Activated T-cell treated with anti-CD3 and anti-CD28 coated beads, Interleukin-2, amount 50 U/mL, for 4 hours (primary cell): Measurements from ENCODE around the gene KANK3. TPM values are rescaled to one million over a fixed set of nuclear protein-coding genes. Genes with fewer than 3 reads are reported as not detected.
"Not testable (repeated sequence)": the region's sequence is repeated elsewhere in the genome, so short reads cannot be mapped to it uniquely, and the experiment has no call there.

Experiments used
- ATAC-seq, 2 donors: fragments of 200-7000 bp; cut with Tn5 transposase; one replicate each; pipeline ENCODE4 v1.10.0; 2021
- DNase-seq: peaks from one replicate; pipeline ENCODE4 v3.0.0-alpha.2; 2020
- H3K27me3 Mint-ChIP-seq: one replicate; pipeline ENCODE4 v1.8.0; 2021; ENCODE audit warnings: low read depth, mixed read lengths
- H3K36me3 Mint-ChIP-seq: one replicate; pipeline ENCODE4 v1.8.0; 2022; ENCODE audit warnings: mixed read lengths; ENCODE audit not compliant: insufficient read depth
- H3K4me1 Mint-ChIP-seq: one replicate; pipeline ENCODE4 v1.8.0; 2021; ENCODE audit warnings: low read depth, mixed read lengths
- H3K4me3 Mint-ChIP-seq: one replicate; pipeline ENCODE4 v1.8.0; 2021; ENCODE audit warnings: mild to moderate bottlenecking, moderate library complexity, mixed read lengths
- H3K9me3 Mint-ChIP-seq: one replicate; pipeline ENCODE4 v1.8.0; 2021; ENCODE audit warnings: mixed read lengths
- total RNA-seq, 3 donors: library from RNA; stranded (reverse); gene quantifications; one replicate each; pipeline ENCODE4 v1.2.1, GENCODE V29; 2021

KANK3 gene
- total RNA-seq, 3 donors from 2014 or later, result 0.41 to 0.43 TPM; not detected in 1

DNA sequence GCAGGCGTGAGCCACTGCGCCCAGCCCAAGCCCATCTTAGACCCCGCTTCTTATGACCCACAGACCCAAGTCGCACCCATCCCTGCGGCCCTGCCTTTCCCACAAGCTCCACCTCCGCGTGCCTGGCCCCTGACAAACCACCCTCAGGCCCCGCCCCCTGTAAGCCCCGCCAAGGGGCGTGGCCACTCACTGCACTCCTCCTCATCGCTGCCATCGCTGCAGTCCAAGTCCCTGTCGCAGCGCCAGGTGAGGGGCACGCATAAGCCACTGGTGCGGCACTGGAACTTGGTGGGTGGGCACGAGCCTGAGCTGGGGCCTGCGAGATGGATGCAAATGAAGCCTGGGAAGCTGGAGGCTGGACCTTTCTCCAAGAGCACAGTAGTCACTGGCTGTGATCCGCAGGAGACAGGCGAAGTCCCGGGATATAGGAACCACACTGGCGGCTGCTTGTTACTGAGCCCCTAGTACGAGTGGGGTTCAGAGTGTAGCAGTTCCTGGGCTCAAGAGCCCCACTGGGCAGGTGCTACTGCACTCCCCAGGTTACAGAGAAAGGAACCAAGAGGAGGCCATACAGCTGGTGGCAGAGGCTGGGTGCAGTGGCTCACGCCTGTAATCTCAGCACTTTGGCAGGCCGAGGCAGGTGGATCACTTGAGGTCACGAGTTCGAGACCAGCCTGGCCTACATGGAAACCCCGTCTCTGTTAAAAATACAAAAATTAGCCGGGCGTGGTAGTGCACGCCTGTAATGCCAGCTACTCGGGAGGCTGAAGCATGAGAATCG, 38.0 kb downstream of the KANK3 start:
- no peaks in the 10 kb centered on the region for H3K27me3 Mint-ChIP-seq
- DNase-seq (no peak), ATAC-seq (no peak)
- peaks cover 32% of the 10 kb centered on the region for H3K4me1 Mint-ChIP-seq
- no peaks in the 10 kb centered on the region for H3K9me3 Mint-ChIP-seq
- peaks cover 7% of the 10 kb centered on the region for H3K36me3 Mint-ChIP-seq
- no peak overlapping the region for H3K4me3 Mint-ChIP-seq

DNA sequence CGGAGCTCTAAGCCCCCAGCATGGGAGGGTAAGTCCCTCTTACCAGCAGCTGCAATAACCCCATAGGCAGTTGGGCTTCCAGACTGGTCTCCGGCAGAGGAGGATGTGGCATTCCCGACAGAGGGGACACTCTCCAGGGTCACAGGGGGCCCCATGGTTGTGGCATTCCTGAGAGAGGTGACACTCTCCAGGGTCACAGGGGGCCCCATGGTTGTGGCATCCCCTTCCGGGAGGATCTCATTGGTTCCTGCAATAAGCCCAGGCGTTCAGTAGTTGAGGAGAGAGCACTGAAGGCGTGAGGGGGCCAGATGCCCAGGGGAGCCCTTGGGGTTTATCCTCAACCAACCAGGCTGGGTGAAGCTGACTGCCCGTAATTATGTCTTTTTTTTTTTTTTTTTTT, 40.3 kb downstream of the KANK3 start:
- no peak overlapping the region for H3K4me3 Mint-ChIP-seq
- peaks cover 16% of the 10 kb centered on the region for H3K4me1 Mint-ChIP-seq
- DNase-seq (no peak), ATAC-seq (no peak)
- H3K9me3 Mint-ChIP-seq, result no peaks in the 10 kb centered on the region
- no peaks in the 10 kb centered on the region for H3K27me3 Mint-ChIP-seq
- H3K36me3 Mint-ChIP-seq, result peaks cover 2% of the 10 kb centered on the region

DNA sequence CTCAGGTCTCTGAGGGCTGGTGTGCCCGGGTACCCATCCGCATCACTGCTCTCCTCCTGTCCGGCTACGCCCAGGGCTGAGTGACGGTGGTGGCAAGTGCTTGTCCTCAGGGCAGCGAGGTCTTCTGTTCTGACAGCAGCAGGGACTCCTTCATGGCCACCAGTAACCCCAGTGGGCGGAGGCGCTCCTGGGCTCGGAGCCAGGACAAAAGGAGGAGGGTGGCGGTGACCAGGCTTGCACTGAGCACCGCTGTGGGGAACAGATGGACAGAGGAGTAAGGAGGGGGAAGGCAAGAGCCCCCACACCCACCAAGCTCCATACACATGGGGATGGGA, 40.7 kb downstream of the KANK3 start:
- ATAC-seq (no peak), DNase-seq (no peak)
- Mint-ChIP-seq H3K4me3 (no peak overlapping the region), H3K27me3 (no peaks in the 10 kb centered on the region), H3K9me3 (no peaks in the 10 kb centered on the region), H3K36me3 (peaks cover 2% of the 10 kb centered on the region), H3K4me1 (peaks cover 12% of the 10 kb centered on the region)

DNA sequence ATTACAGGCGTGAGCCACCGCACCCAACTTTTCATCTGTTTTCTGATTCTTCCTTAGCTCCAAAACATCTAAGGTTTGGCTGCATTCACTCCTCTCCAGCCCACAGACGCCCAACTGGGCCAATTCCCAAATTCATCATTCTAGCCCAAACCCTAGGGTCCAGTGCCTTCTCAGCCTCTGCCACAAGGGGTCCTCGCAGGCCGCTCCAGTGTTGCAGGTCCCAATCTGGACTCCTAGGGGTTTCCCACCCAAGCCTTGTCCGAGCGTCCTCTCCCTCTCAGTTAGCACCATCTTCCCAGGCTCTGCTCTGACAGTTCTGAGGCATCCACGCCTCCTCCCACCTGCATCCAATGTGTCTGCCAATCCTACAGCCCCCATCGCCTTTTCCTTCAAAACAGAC, 51.7 kb downstream of the KANK3 start:
- H3K4me1 Mint-ChIP-seq, H3K36me3 Mint-ChIP-seq, H3K27me3 Mint-ChIP-seq, H3K9me3 Mint-ChIP-seq, DNase-seq, H3K4me3 Mint-ChIP-seq: not testable (repeated sequence)
- ATAC-seq, result peak; percentile 18 to 54

DNA sequence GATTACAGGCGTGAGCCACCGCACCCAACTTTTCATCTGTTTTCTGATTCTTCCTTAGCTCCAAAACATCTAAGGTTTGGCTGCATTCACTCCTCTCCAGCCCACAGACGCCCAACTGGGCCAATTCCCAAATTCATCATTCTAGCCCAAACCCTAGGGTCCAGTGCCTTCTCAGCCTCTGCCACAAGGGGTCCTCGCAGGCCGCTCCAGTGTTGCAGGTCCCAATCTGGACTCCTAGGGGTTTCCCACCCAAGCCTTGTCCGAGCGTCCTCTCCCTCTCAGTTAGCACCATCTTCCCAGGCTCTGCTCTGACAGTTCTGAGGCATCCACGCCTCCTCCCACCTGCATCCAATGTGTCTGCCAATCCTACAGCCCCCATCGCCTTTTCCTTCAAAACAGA, 66.6 kb downstream of the KANK3 start:
- H3K9me3 Mint-ChIP-seq, H3K36me3 Mint-ChIP-seq, H3K4me1 Mint-ChIP-seq, H3K4me3 Mint-ChIP-seq, DNase-seq, H3K27me3 Mint-ChIP-seq, ATAC-seq: not testable (repeated sequence)

Other genes starting within 250 kb of the KANK3 start
- gene FBN3, start 193.7 kb downstream of the KANK3 start, total RNA-seq, result under 1 TPM in 1 of 3 donors, not detected in 2; 0.03 TPM
- 10 to 100 TPM; 16.8 to 24.1 (median 19.6) TPM for gene CERS4, start 133.9 kb downstream of the KANK3 start, total RNA-seq
- gene CD320, start 34.9 kb downstream of the KANK3 start, total RNA-seq, result 100 to 1,000 TPM; 142 to 175 (median 145) TPM
- gene NDUFA7, start 21.9 kb downstream of the KANK3 start, total RNA-seq, result 10 to 100 TPM; 81.8 to 96.8 (median 93.0) TPM
- gene RPS28, start 21.8 kb downstream of the KANK3 start, total RNA-seq, result 1,000 to 10,000 TPM; 2,484 to 2,756 (median 2,693) TPM
- under 1 TPM in 1 of 3 donors, not detected in 2; 0.24 TPM for gene ANGPTL4, start 20.9 kb upstream of the KANK3 start, total RNA-seq
- 10 to 100 TPM; 69.5 to 73.9 (median 71.4) TPM for gene RAB11B, start 47.1 kb upstream of the KANK3 start, total RNA-seq
- 1 to 10 TPM; 6.4 to 9.5 (median 6.7) TPM for gene MARCHF2, start 70.0 kb upstream of the KANK3 start, total RNA-seq
- gene HNRNPM, start 101.7 kb upstream of the KANK3 start, total RNA-seq, result 100 to 1,000 TPM; 448 to 486 (median 453) TPM
- under 1 TPM in 1 of 3 donors, not detected in 2; 0.13 TPM for gene PRAM1, start 159.4 kb upstream of the KANK3 start, total RNA-seq
- 10 to 100 TPM; 27.8 to 31.2 (median 29.4) TPM for gene ZNF414, start 170.9 kb upstream of the KANK3 start, total RNA-seq
- gene MYO1F, start 234.2 kb upstream of the KANK3 start, total RNA-seq, result 1 to 10 TPM; 4.6 to 8.0 (median 6.6) TPM